Caco-2 (cell line): Measurements from ENCODE around the gene SNAI1. TPM values are rescaled to one million over a fixed set of nuclear protein-coding genes. Genes with fewer than 3 reads are reported as not detected.

Experiments
- BruUV-seq: library from RNA; stranded (reverse); fragments of 400-500 nt; replicated peaks from 2 replicates; lab custom pipeline; 2021; lab: Mats Ljungman, UMichigan
- CTCF ChIA-PET: fragments of 300-600 bp; sonication (Branson Sonifier 250); formaldehyde crosslinking; loops from one replicate; lab custom pipeline; 2022; ENCODE audit warnings: antibody characterized with exemption; lab: Charles Lee
- POLR2A ChIA-PET: fragments of 300-600 bp; sonication (Branson Sonifier 250); formaldehyde crosslinking; loops from one replicate; lab custom pipeline; 2022; ENCODE audit warnings: antibody characterized with exemption; lab: Charles Lee
- DNase-seq, 2 experiments: peaks; one replicate each; pipeline versions ENCODE4 v3.0.0 to v3.0.0-alpha.2; 2020 to 2022
- H3K27me3 ChIP-seq: replicated peaks from 2 replicates; pipeline ENCODE4 v1.6.0; 2011; ENCODE audit warnings: low read length; ENCODE audit not compliant: control insufficient read depth, insufficient read depth
- H3K36me3 ChIP-seq: 2 replicates; pipeline ENCODE4 v1.5.1; 2011; ENCODE audit warnings: low read length; ENCODE audit not compliant: control insufficient read depth, insufficient read depth
- H3K4me1 ChIP-seq: fragments of 250-450 bp; sonication (Bioruptor Pico); 2 replicates; pipeline ENCODE4 v1.5.1; 2020; ENCODE audit warnings: mild to moderate bottlenecking
- H3K4me3 ChIP-seq: 2 replicates; pipeline ENCODE4 v1.5.1; 2011; ENCODE audit warnings: low read depth, mild to moderate bottlenecking, control low read depth, low read length
- H3K9me3 ChIP-seq: fragments of 250-450 bp; sonication (Bioruptor Pico); 2 replicates; pipeline ENCODE4 v1.5.1; 2020; ENCODE audit warnings: mild to moderate bottlenecking, moderate library complexity
- H3K27ac Mint-ChIP-seq: one replicate; pipeline ENCODE4 v1.8.0; 2022; ENCODE audit warnings: mixed read lengths; ENCODE audit not compliant: unreplicated experiment
- H3K27me3 Mint-ChIP-seq: one replicate; pipeline ENCODE4 v1.8.0; 2022; ENCODE audit warnings: mixed read lengths; ENCODE audit not compliant: insufficient read depth, unreplicated experiment
- H3K36me3 Mint-ChIP-seq: one replicate; pipeline ENCODE4 v1.8.0; 2022; ENCODE audit warnings: mild to moderate bottlenecking, mixed read lengths; ENCODE audit not compliant: insufficient read depth, unreplicated experiment
- H3K4me1 Mint-ChIP-seq: one replicate; pipeline ENCODE4 v1.8.0; 2022; ENCODE audit warnings: low read depth, mixed read lengths; ENCODE audit not compliant: unreplicated experiment
- H3K4me3 Mint-ChIP-seq: one replicate; pipeline ENCODE4 v1.8.0; 2022; ENCODE audit warnings: mild to moderate bottlenecking, moderate library complexity, mixed read lengths; ENCODE audit not compliant: unreplicated experiment
- H3K9me3 Mint-ChIP-seq: one replicate; pipeline ENCODE4 v1.8.0; 2022; ENCODE audit warnings: mixed read lengths; ENCODE audit not compliant: unreplicated experiment
- CTCF ChIP-seq, 2 experiments: fragments of 200-600 bp in 1 of 2; IDR thresholded peaks; 1 replicate in 1 of 2; 2 replicates in 1 of 2; pipeline versions ENCODE4 v1.5.1 to v1.8.0; 2011 to 2022; ENCODE audit warnings: antibody characterized with exemption in 1 of 2, control low read depth in 1 of 2, inconsistent platforms in 1 of 2, low read depth in 1 of 2, low read length in 1 of 2, mild to moderate bottlenecking in 1 of 2, moderate library complexity in 1 of 2; ENCODE audit not compliant: insufficient read depth in 1 of 2, severe bottlenecking in 1 of 2, unreplicated experiment in 1 of 2
- intact Hi-C: fragments of 100-400 bp; cut with micrococcal nuclease; formaldehyde crosslinking; loops from one replicate; pipeline ENCODE4 v1.10.0; 2022; ENCODE audit not compliant: unreplicated experiment
- total RNA-seq: library from RNA; stranded (reverse); gene quantifications from 2 replicates; pipeline ENCODE4 v1.2.3, GENCODE V29; 2022

Gene SNAI1
- total RNA-seq, 1 experiment from 2014 or later: 10.9 TPM

GRCh38 chr20:50019466-50020256 lies 36.9 kb downstream of the SNAI1 start:
- Mint-ChIP-seq H3K4me1 (peaks cover 11% of the 10 kb centered on the region), H3K9me3 (no peaks in the 10 kb centered on the region), H3K36me3 (no peaks in the 10 kb centered on the region), H3K27me3 (no peaks in the 10 kb centered on the region), H3K4me3 (no peak overlapping the region), H3K27ac (no peak overlapping the region)
- no peaks in the 10 kb centered on the region for H3K27me3 ChIP-seq
- peaks cover 17% of the 10 kb centered on the region for H3K4me1 ChIP-seq
- no peak for TF ChIP-seq CTCF (IDR thresholded peaks at IDR 0.05; ENCODE audit: insufficient read depth in 1 of 2, low read depth in 1 of 2, low read length in 1 of 2, severe bottlenecking in 1 of 2, unreplicated experiment in 1 of 2)
- H3K9me3 ChIP-seq: no peaks in the 10 kb centered on the region
- no peak for DNase-seq
- no TSS peak for BruUV-seq
- no peak overlapping the region for H3K4me3 ChIP-seq
- CTCF ChIA-PET: interaction anchor here (1.2 to 1.6 kb wide), 2 partner anchors 41 to 52 kb away, joined by 5 read pairs; no protein-coding TSS in a partner anchor
- POLR2A ChIA-PET: interaction anchor here (0.5 kb wide), 1 partner anchor 43 kb away, joined by 3 read pairs; no protein-coding TSS in a partner anchor
- intact Hi-C loops: no loop called here
- H3K36me3 ChIP-seq: no peaks in the 10 kb centered on the region

GRCh38 chr20:50020288-50020687 lies 37.5 kb downstream of the SNAI1 start:
- no peaks in the 10 kb centered on the region for H3K36me3 ChIP-seq
- H3K4me1 ChIP-seq: peaks cover 12% of the 10 kb centered on the region
- no peak overlapping the region for H3K4me3 ChIP-seq
- no peak for DNase-seq
- POLR2A ChIA-PET: interaction anchor here (0.5 kb wide), 1 partner anchor 42 kb away, joined by 3 read pairs; no protein-coding TSS in a partner anchor
- no TSS peak for BruUV-seq
- H3K4me1 Mint-ChIP-seq: peaks cover 8% of the 10 kb centered on the region
- CTCF ChIA-PET: interaction anchor here (1.2 to 1.6 kb wide), 2 partner anchors 41 to 51 kb away, joined by 5 read pairs; no protein-coding TSS in a partner anchor
- no peaks in the 10 kb centered on the region for H3K9me3 Mint-ChIP-seq
- H3K36me3 Mint-ChIP-seq: no peaks in the 10 kb centered on the region
- no peaks in the 10 kb centered on the region for H3K27me3 ChIP-seq
- H3K9me3 ChIP-seq: no peaks in the 10 kb centered on the region
- H3K4me3 Mint-ChIP-seq: no peak overlapping the region
- TF ChIP-seq CTCF (IDR thresholded peaks at IDR 0.05; ENCODE audit: insufficient read depth in 1 of 2, low read depth in 1 of 2, low read length in 1 of 2, severe bottlenecking in 1 of 2, unreplicated experiment in 1 of 2): no peak
- intact Hi-C loops: no loop called here
- H3K27me3 Mint-ChIP-seq: no peaks in the 10 kb centered on the region
- no peak overlapping the region for H3K27ac Mint-ChIP-seq

GRCh38 chr20:50022676-50023075 lies 39.9 kb downstream of the SNAI1 start:
- Histone ChIP-seq H3K36me3 (no peaks in the 10 kb centered on the region), H3K4me1 (no peaks in the 10 kb centered on the region), H3K4me3 (no peak overlapping the region), H3K9me3 (no peaks in the 10 kb centered on the region), H3K27me3 (no peaks in the 10 kb centered on the region)
- Mint-ChIP-seq H3K4me3 (no peak overlapping the region), H3K27ac (no peak overlapping the region), H3K27me3 (no peaks in the 10 kb centered on the region), H3K9me3 (no peaks in the 10 kb centered on the region), H3K36me3 (no peaks in the 10 kb centered on the region), H3K4me1 (no peaks in the 10 kb centered on the region)
- intact Hi-C loops: no loop called here
- CTCF ChIA-PET: interaction anchor here (0.7 to 1.3 kb wide), 2 partner anchors 43 to 49 kb away, joined by 4 read pairs; no protein-coding TSS in a partner anchor
- no peak for TF ChIP-seq CTCF (IDR thresholded peaks at IDR 0.05; ENCODE audit: insufficient read depth in 1 of 2, low read depth in 1 of 2, low read length in 1 of 2, severe bottlenecking in 1 of 2, unreplicated experiment in 1 of 2)
- BruUV-seq: no TSS peak
- DNase-seq: no peak
- POLR2A ChIA-PET: no interaction called here
